DMS 273 (cell line): ENCODE data around the gene SORCS2.

Source experiments
- DNase-seq: peaks from one replicate; lab custom pipeline; 2025; ENCODE audit not compliant: unreplicated experiment; lab: John Stamatoyannopoulos, UW

Gene SORCS2

GRCh38 chr4:7285244-7286094, 93.1 kb downstream of the SORCS2 start:
- DNase-seq, result peak; percentile 92

- peak; percentile 28 for DNase-seq
These were observed 93.8 kb downstream of the SORCS2 start for GRCh38 chr4:7286170-7286569.

GRCh38 chr4:7286798-7287197, 94.5 kb downstream of the SORCS2 start:
- no peak for DNase-seq

GRCh38 chr4:7287274-7287917, 95.1 kb downstream of the SORCS2 start:
- DNase-seq, result no peak

GRCh38 chr4:7287918-7288280, 95.6 kb downstream of the SORCS2 start:
- no peak for DNase-seq

- no peak for DNase-seq
These were observed 96.6 kb downstream of the SORCS2 start for GRCh38 chr4:7288751-7289523.

GRCh38 chr4:7289589-7289988, 97.3 kb downstream of the SORCS2 start:
- DNase-seq, result no peak

- DNase-seq, result no peak
These were observed 99.2 kb downstream of the SORCS2 start for GRCh38 chr4:7291372-7292114.

- no peak for DNase-seq
These were observed 101.4 kb downstream of the SORCS2 start for GRCh38 chr4:7293703-7294102.

GRCh38 chr4:7294176-7294756, 101.9 kb downstream of the SORCS2 start:
- no peak for DNase-seq

- no peak for DNase-seq
These were observed 103.0 kb downstream of the SORCS2 start for GRCh38 chr4:7295197-7295910.

- DNase-seq, result peak; percentile 57
These were observed 103.7 kb downstream of the SORCS2 start for GRCh38 chr4:7295911-7296660.

- no peak for DNase-seq
These were observed 104.5 kb downstream of the SORCS2 start for GRCh38 chr4:7296661-7297335.

- no peak for DNase-seq
These were observed 105.0 kb downstream of the SORCS2 start for GRCh38 chr4:7297374-7297773.

GRCh38 chr4:7297881-7298280, 105.5 kb downstream of the SORCS2 start:
- no peak for DNase-seq

GRCh38 chr4:7298619-7299009, 106.3 kb downstream of the SORCS2 start:
- DNase-seq, result no peak

- peak; percentile 59 for DNase-seq
These were observed 106.9 kb downstream of the SORCS2 start for GRCh38 chr4:7299010-7299907.
